Measurements from ENCODE around the gene HES5. TPM values are rescaled to one million over a fixed set of nuclear protein-coding genes. Genes with fewer than 3 reads are reported as not detected.
A peak's percentile ranks its signal among the peaks of the same experiment; 100 is the strongest.

Gene HES5
- total RNA-seq, 2 donors from 2014 or later, result 0.24 to 0.32 TPM

GRCh38 chr1:2537784-2538115, 7.7 kb upstream of the HES5 start:
- intact Hi-C loops (cut with DNase I), result no loop called here
- DNase-seq (ENCODE audit: low spot score), result no peak

DNA sequence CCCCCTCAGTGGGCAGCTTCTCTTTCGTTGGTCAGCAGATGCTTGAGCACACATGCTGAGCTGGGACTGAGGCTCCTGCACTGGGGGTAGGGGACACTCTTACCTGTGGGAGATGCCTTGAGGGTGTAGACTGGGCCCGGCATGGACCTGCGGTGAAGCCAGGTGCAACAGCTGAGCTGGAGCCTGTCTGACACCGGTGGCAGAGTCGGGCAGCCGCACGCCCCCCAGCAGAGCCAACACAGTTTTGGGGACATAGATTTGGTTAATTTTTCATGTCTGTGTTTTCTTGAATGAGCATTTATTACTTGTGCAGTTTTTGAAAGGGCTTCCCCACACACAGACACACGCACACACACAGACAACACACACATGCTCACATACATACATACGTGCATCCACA, 5.9 kb upstream of the HES5 start:
- intact Hi-C loops (cut with DNase I), result no loop called here
- no peak for DNase-seq (ENCODE audit: low spot score)

DNA sequence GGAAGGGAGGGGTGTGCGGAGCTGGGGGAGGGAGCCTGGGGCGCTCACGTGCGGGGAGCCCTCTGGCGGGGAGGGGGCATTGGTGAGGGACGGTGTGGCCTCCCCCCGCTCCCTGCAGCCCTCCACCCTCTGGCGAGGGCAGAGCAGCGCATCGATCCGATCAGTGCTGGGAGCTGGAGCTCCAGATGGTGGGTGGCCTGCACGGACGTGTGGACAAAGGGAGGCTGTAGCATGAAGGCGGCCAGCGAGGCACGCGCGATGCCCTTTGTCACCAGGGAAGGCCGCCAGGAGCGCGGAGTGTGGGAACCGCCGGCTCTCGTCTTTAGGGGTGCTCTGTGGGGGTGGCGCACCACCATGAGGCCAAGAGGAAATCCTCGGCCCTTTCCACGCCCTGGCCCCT, 5.4 kb upstream of the HES5 start:
- no peak for DNase-seq (ENCODE audit: low spot score)
- intact Hi-C loops (cut with DNase I), result no loop called here

DNA sequence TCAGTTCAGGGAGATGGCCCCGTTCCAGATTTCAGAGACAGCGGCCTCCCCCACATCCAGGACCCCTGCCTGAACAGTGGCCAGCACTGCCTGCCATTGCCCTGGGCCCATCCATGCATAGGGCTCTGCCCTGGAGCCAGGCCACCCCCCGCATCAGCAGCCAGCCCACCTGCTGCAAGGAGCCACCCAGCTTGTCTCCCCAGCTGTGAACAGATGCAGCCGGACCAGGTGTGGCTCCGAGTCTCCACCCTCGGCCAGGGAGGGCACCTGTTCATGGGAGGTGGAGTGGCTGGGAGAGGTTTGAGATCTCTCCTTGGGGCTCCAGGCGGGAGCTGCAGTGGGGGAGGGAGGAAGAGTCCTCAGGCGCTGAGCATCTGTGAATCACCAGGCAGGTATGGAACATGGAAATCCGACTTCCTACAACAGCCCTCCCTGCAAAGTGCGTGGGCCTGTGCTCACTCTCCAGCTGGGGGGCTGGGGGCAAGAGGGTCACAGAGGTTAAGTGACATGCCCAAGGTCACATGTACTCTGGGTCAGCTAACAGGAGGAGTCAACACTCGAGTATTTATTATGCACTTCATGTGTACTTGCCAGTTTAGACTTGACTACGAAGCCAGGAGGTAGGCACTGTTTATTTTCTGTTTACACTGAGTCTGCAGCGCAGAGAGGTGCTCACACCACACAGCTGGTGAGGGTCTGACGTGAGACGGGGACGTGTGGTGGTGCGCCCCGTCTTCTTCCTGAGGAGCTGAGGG, 4.8 kb upstream of the HES5 start:
- DNase-seq (ENCODE audit: low spot score), result no peak
- intact Hi-C loops (cut with DNase I), result no loop called here

DNA sequence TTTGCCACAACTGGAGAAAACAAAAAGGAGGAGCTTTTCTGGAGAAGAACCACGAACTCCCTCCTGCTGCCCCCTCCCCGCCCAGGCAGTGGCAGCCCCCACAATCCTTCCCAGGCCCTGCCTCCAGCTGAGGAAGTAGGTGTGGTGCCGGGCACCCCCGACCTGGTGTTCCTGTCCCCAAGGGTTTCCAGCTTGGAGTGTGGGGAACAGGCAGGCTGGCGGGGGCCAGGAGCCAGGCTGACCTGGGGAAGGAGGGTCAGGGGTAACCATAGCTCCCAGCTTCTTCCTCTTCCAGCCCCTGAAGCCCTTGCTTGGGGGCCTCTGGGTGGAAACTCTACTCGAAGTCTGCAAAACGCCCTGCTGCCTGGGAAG, 4.2 kb upstream of the HES5 start:
- DNase-seq (ENCODE audit: low spot score), result no peak
- intact Hi-C loops (cut with DNase I), result no loop called here

GRCh38 chr1:2533365-2533764, 3.3 kb upstream of the HES5 start:
- DNase-seq (ENCODE audit: low spot score), result no peak
- intact Hi-C loops (cut with DNase I), result no loop called here

- no peak for DNase-seq (ENCODE audit: low spot score)
- intact Hi-C loops (cut with DNase I), result no loop called here
Measured at GRCh38 chr1:2532485-2533160, 2.6 kb upstream of the HES5 start.

DNA sequence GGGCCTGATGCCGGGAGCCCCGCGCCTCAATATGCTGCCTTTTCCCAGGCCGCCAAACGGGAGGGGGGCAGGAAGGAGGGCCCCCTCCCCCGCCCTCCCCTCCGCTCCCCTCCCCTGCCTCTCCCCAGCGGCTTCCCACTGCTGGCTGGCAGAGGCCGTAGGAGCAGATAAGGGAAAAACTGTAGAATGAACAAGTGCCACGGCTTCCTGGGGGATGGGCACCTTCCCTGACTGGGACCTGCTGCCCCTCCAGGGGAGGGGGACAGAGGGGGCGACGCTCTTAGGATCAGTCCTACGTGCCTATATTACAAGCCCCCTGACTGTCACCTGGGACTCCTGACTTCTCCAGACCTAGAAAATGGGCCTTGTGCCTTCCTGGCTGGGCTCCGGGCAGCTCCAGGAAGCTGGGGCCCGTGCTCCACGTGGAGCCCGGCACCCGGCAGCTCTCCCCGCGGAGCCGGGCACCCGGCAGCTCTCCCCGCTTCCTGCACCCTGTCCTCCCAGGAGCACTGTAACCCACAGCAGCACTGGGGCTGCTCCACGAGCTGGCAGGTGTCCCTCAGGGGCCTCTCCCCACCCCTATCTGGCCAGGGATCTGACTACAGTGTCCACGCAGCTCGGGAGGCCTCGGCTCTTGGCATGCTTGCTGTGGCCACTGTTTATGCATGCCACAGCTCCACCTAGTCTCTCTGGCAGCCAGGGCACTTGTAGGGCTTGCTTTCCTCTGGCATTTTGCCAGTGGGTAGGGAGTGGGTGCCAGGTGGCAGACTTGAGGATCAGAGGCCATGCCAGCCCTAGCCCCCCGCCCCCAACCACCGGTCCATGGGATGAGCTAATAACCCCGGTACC, 674 bp upstream of the HES5 start:
- intact Hi-C loops (cut with DNase I), result no loop called here
- no peak for DNase-seq (ENCODE audit: low spot score)

DNA sequence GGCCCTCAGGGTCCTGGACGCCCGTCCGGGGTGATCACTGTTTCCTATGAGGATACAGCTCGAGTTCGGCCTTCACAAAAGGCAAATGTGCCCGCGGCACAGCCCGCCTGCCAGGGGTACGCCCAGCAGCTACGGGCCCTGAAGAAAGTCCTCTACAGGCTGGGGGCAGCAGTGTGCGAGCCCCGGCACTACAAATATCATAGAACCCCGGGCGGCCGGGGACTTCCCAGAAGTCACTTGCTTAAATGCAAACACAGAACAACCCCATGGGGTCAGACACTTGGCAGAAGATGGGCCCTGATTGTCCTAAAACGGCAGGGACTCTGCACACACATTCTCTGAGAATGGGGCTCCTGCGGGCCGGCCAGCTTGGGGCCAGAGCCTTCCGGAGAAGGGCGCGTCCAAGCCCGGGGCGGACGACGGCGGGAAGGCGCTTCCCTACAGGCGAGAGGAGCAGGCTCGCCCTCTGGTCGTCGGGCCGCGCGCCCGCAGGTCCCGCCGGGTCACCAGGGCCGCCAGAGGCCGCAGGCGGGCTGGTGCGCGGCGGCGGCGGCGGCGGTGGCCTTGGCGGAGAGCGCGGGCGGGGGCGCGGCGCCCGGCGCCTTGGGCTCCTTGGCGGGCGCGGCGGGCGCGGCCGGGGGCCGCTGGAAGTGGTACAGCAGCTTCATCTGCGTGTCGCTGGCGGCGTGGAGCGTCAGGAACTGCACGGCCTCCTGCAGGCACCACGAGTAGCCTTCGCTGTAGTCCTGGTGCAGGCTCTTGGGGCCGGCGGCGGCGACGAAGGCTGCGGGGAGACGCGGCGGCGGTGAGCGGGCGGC, 888 bp downstream of the HES5 start:
- DNase-seq (ENCODE audit: low spot score), result no peak
- intact Hi-C loops (cut with DNase I), result no loop called here

GRCh38 chr1:2528611-2528965, 1.5 kb downstream of the HES5 start:
- intact Hi-C loops (cut with DNase I), result no loop called here
- DNase-seq (ENCODE audit: low spot score), result no peak

DNA sequence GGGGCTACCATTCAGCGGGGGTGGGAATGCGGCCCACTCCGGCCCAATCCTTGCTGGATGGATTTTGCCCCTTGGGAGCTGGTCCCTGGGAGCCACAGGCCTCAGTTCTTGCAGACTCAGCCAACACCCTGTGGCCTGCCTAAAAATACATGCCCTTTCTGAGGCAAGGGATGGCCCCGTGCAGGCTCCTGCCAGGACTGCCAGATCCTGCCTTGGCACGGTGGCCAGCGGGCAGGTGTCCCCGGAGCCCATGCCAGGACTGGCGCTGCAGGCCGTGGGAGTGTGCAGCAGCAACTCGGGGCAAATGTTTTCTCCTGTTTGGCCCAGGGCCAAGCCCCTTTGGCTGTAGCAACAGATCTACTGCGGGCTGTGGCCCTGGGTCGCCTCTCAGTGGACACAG, 2.0 kb downstream of the HES5 start:
- intact Hi-C loops (cut with DNase I), result no loop called here
- no peak for DNase-seq (ENCODE audit: low spot score)

DNA sequence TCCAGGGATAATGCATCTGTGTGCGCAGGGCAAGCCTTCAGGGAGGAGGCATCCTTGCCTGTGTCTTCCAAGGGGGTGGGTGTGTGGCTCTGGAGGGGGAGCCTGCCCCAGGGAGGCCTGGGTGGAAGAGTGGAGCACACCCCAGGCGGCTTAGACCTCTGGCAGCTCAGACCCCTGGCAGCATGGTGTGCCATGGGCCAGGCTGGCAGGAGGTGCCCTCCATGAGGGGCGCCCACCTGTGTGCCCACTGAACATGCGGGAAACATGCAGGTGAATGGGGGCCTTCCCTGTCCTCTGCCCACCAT, 2.6 kb downstream of the HES5 start:
- intact Hi-C loops (cut with DNase I), result no loop called here
- no peak for DNase-seq (ENCODE audit: low spot score)

DNA sequence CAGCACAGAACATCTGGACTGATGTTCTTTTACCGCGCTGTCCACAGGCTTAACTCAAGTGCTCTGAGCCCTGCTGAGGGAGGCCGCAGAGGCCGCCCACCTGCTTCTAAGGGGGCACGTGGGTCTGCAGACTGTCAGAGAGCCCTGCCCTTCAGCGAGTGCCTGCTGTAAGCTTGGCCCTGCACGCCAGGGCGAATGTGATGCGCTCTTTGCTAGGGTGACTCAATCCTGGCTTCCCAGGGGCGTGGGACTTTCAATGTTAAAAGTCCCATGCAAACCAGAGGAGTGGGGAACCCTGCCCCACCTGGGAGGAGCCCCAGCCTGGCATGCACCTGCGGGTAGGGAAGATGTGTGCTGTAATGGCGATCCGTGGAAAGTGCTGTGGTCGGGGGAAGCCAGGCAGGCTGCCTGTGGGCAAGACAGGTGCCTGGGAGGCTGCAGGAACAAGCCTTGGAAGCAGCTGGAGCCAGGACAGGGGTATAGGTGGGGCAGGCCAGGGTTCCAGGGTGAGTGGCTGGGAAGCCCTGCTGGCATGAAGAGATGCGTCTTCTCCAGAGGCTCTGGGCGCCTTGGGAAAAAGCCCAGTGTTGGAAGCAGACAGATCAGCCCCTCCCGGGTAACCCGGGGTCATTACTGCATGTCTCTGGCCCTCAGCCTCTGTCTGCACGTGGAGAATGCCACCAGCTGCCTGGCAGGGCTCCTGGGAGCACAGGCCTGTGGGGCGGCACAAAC, 3.1 kb downstream of the HES5 start:
- no peak for DNase-seq (ENCODE audit: low spot score)
- intact Hi-C loops (cut with DNase I), result no loop called here

DNA sequence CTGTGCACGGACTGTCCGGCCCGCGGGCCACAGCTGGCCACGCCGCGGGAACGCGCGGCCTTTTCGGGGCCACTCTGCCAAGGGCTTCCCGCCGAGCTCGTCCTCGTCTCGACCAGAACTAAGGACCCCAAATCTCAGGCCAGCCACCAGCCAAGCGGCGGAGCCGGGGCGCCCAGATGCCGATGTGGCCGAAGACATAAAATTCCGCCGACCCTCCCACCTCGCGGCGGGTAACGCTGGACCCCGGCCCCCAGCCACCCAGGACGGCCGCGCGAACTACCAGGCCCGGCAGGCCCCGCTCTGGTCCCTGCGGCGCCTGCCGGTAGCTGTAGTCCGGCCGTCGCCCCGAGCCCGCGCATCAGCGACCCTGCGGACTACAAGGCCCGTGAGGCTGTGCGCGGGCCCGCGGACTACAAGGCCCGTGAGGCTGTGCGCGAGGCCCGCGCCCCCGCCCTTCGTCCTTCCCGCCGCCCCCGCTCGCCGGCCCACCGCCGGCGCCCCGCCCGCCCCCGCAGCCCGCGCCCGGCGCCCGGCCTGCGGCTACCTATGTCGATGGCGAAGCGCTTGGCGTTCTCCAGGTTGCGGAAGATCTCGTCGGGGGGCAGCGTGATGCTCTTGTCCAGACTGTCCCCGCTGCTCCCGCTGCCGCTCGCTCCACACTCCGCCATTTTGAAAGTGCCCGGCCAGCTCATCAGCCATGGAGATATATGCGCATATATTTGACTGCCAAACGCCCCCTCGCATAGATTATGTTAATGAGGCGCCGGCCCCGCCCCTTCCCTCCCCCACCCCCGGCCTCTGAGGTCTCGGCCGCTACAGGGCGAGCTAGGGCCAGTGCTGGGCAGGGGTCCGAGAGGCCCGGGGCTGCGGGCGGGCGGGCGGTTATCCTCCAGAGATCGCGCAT, 3.9 kb downstream of the HES5 start, which contains the start of gene PANK4:
Gene PANK4, minus strand, starts transcription at position 677 of the 904 bp plus-strand sequence. Its CDS starts 9 bp downstream, at position 668.
- intact Hi-C loops (cut with DNase I), result no loop called here
- peak; percentile 97 for DNase-seq (ENCODE audit: low spot score)

- intact Hi-C loops (cut with DNase I), result no loop called here
- no peak for DNase-seq (ENCODE audit: low spot score)
Measured at GRCh38 chr1:2525572-2525919, 4.5 kb downstream of the HES5 start.

DNA sequence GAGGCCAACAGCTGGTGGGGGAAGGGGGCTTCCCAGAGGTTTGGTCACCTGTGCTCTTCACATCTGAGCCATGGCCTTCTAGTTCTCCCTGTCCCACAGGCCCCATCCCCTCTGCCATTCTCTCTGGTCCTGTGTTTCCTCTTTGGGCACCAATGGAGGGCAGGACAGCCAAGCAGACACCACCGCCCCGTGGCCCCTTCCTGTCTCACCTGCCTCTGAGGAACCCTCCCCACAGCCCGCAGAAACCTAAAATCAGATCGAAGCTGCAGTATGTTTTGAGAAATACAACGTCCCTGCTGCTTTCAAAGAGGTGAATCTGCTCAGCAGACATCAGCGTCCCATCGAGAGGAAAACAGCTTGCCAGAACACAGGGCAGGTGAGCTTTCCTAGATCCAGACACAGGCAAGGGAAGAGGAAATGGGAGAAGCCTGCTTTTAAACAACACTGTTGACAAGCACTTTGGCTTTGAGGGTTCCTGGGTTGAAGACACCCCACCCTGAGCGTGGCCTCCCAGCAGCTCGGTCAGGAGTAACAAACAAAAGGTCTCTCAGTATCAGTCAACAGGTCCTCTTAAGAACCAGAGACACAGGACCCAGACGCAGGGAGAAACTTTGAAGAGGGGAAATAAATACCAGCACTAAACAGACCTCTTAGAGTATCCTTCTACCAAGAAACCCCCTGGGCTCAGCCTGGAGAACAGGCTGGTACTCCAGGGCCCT, 6.0 kb downstream of the HES5 start:
- DNase-seq (ENCODE audit: low spot score), result no peak
- intact Hi-C loops (cut with DNase I), result no loop called here

DNA sequence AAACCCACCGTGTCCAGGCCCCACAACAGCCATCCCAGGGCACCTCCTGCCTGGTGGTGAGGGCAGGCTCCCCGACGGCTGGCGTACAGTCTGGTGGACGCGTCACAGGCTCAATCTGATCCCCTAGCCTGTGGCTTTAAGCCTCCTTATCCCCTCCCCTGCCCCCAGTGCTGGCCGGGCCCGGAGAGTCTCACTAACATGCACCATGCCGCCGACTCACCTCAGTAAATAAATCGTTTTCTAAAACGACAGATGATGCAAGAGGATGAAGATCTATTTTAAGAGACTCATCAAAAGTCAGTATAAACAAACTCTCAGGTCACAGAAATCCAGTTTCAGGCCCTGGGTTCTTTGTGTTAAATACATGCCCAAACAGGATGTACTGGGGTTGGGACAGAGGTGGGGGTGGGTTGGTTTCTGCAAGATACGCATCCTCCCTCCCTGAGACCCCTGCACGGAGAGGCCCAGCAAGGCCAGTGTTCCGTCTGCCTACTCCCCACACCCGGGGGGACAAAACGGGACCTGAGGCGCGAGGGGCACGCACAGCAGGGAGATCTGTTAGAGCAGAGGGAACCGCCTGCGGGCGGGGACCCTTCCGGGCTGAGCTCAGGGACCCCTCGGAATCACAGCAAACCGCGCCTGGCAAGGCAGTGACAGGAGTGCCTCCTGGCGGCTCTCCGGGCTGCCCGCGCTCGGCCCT, 6.7 kb downstream of the HES5 start:
- DNase-seq (ENCODE audit: low spot score), result no peak
- intact Hi-C loops (cut with DNase I), result no loop called here

All from posterior vena cava (tissue), 2 donors.